H1 (cell line): Measurements from ENCODE around the gene PREB. TPM values are rescaled to one million over a fixed set of nuclear protein-coding genes. Genes with fewer than 3 reads are reported as not detected.

Source experiments
- CTCF ChIA-PET: fragments of 300-600 bp; sonication (Branson Sonifier 250); formaldehyde crosslinking; loops from one replicate; lab custom pipeline; 2021; ENCODE audit not compliant: partially characterized antibody; lab: Charles Lee
- POLR2A ChIA-PET: fragments of 300-600 bp; sonication (Branson Sonifier 250); formaldehyde crosslinking; loops from one replicate; lab custom pipeline; 2021; ENCODE audit warnings: inconsistent platforms; ENCODE audit not compliant: partially characterized antibody; lab: Charles Lee
- DNase-seq, 2 experiments: peaks; one replicate each; pipeline versions ENCODE4 v3.0.0 to v3.0.0-alpha.2; 2010 to 2022; ENCODE audit warnings: low spot score in 2 of 2, low read depth in 1 of 2, mixed read lengths in 1 of 2
- FAIRE-seq: peaks from 2 replicates; lab custom pipeline; 2011; peaks lifted over from hg19 to GRCh38; lab: Jason Lieb, UNC
- H2AFZ ChIP-seq: 2 replicates; pipeline ENCODE4 v1.8.1; 2012; ENCODE audit warnings: low read length, inconsistent platforms
- H2AK5ac ChIP-seq: 2 replicates; pipeline ENCODE4 v1.6.1; 2013; ENCODE audit warnings: low read depth, low read length
- H2BK120ac ChIP-seq: replicated peaks from 2 replicates; pipeline ENCODE3; 2013; ENCODE audit warnings: low read depth, low read length, inconsistent platforms
- H2BK12ac ChIP-seq: 2 replicates; pipeline ENCODE4 v1.6.1; 2013; ENCODE audit warnings: low read depth, low read length
- H2BK15ac ChIP-seq: 2 replicates; pipeline ENCODE4 v1.6.1; 2013; ENCODE audit warnings: low read length
- H2BK20ac ChIP-seq: 2 replicates; pipeline ENCODE4 v1.6.1; 2013; ENCODE audit warnings: low read length
- H2BK5ac ChIP-seq: 2 replicates; pipeline ENCODE4 v1.6.1; 2013; ENCODE audit warnings: low read depth, low read length
- H3K14ac ChIP-seq: 2 replicates; pipeline ENCODE4 v1.6.1; 2013; ENCODE audit warnings: inconsistent platforms; ENCODE audit not compliant: insufficient read length
- H3K18ac ChIP-seq: 2 replicates; pipeline ENCODE4 v1.6.1; 2013; ENCODE audit warnings: low read length; ENCODE audit errors: extremely low read depth
- H3K23ac ChIP-seq: 2 replicates; pipeline ENCODE4 v1.6.1; 2013; ENCODE audit warnings: inconsistent platforms; ENCODE audit not compliant: insufficient read length
- H3K23me2 ChIP-seq: 2 replicates; pipeline ENCODE4 v1.6.1; 2013; ENCODE audit warnings: low read depth, low read length
- H3K27ac ChIP-seq: 2 replicates; pipeline ENCODE4 v1.6.1; 2011; ENCODE audit warnings: low read depth, low read length, inconsistent platforms
- H3K27me3 ChIP-seq, 4 experiments: replicated peaks in 1 of 4; 1 replicate in 1 of 4; 2 replicates in 3 of 4; pipeline versions ENCODE4 v1.6.1 to v1.8.1; 2011 to 2013; ENCODE audit warnings: low read length in 3 of 4, mild to moderate bottlenecking in 3 of 4, inconsistent platforms in 2 of 4, mixed read lengths in 2 of 4, moderate library complexity in 1 of 4; ENCODE audit not compliant: control insufficient read depth in 3 of 4, insufficient read depth in 3 of 4; ENCODE audit errors: extremely low read depth in 1 of 4
- H3K36me3 ChIP-seq, 4 experiments: 2 replicates each; pipeline versions ENCODE4 v1.6.1 to v1.8.1; 2011 to 2013; ENCODE audit warnings: mild to moderate bottlenecking in 4 of 4, low read length in 3 of 4, moderate library complexity in 2 of 4, control low read depth in 1 of 4, inconsistent platforms in 1 of 4; ENCODE audit not compliant: insufficient read depth in 4 of 4, control insufficient read depth in 2 of 4
- H3K4ac ChIP-seq: replicated peaks from 2 replicates; pipeline ENCODE3; 2013; ENCODE audit warnings: low read length, low read depth, mixed read lengths, inconsistent platforms; ENCODE audit not compliant: insufficient read length
- H3K4me1 ChIP-seq, 4 experiments: replicated peaks in 1 of 4; 1 replicate in 1 of 4; 2 replicates in 3 of 4; pipeline versions ENCODE4 v1.6.1 to v1.8.1; 2011 to 2013; ENCODE audit warnings: low read length in 3 of 4, inconsistent platforms in 2 of 4, mixed read lengths in 1 of 4; ENCODE audit not compliant: insufficient read depth in 4 of 4, control insufficient read depth in 3 of 4
- H3K4me2 ChIP-seq, 2 experiments: 2 replicates each; pipeline versions ENCODE4 v1.6.1 to v1.8.1; 2011 to 2013; ENCODE audit warnings: low read depth in 2 of 2, low read length in 2 of 2, control low read depth in 1 of 2, inconsistent platforms in 1 of 2, mild to moderate bottlenecking in 1 of 2; ENCODE audit not compliant: insufficient read depth in 1 of 2
- H3K4me3 ChIP-seq, 4 experiments: fragments of 200-600, 300-600 bp in 1 of 4; sonication (generic), shearing (Covaris generic), sonication (Bioruptor Twin) in 1 of 4; 2 replicates each; pipeline versions ENCODE4 v1.5.1 to v1.8.1; 2011 to 2016; ENCODE audit warnings: low read length in 4 of 4, low read depth in 3 of 4, control low read depth in 2 of 4, inconsistent platforms in 2 of 4, mild to moderate bottlenecking in 2 of 4, mixed read lengths in 1 of 4, moderate library complexity in 1 of 4; ENCODE audit not compliant: insufficient read depth in 2 of 4; ENCODE audit errors: extremely low read depth in 1 of 4
- H3K56ac ChIP-seq: replicated peaks from 2 replicates; pipeline ENCODE3; 2013; ENCODE audit warnings: low read depth, mild to moderate bottlenecking, mixed read lengths, low read length, inconsistent platforms; ENCODE audit not compliant: insufficient read length
- H3K79me1 ChIP-seq: 2 replicates; pipeline ENCODE4 v1.6.1; 2013; ENCODE audit warnings: low read depth, low read length, control low read depth
- H3K79me2 ChIP-seq, 2 experiments: 2 replicates each; pipeline versions ENCODE4 v1.6.1 to v1.8.1; 2012 to 2013; ENCODE audit warnings: low read length in 2 of 2, mild to moderate bottlenecking in 2 of 2, inconsistent platforms in 1 of 2; ENCODE audit not compliant: insufficient read depth in 2 of 2, control insufficient read depth in 1 of 2
- H3K9ac ChIP-seq, 4 experiments: replicated peaks in 1 of 4; 1 replicate in 1 of 4; 2 replicates in 3 of 4; pipeline versions ENCODE4 v1.6.1 to v1.8.1; 2011 to 2013; ENCODE audit warnings: low read depth in 3 of 4, low read length in 3 of 4, control low read depth in 2 of 4, mild to moderate bottlenecking in 2 of 4, moderate library complexity in 2 of 4, inconsistent platforms in 1 of 4; ENCODE audit errors: extremely low read depth in 1 of 4
- H3K9me3 ChIP-seq, 2 experiments: 2 replicates each; pipeline versions ENCODE4 v1.6.1 to v1.8.1; 2012 to 2013; ENCODE audit warnings: mild to moderate bottlenecking in 2 of 2, moderate library complexity in 2 of 2, control low read depth in 1 of 2, inconsistent platforms in 1 of 2, low read depth in 1 of 2, low read length in 1 of 2, mixed read lengths in 1 of 2; ENCODE audit not compliant: insufficient read depth in 2 of 2
- H4K20me1 ChIP-seq, 2 experiments: replicated peaks in 1 of 2; 2 replicates each; pipeline versions ENCODE3 to v1.8.1; 2011 to 2013; ENCODE audit warnings: inconsistent platforms in 2 of 2, low read length in 2 of 2, mild to moderate bottlenecking in 1 of 2; ENCODE audit not compliant: insufficient read depth in 2 of 2, control insufficient read depth in 1 of 2
- H4K5ac ChIP-seq: 2 replicates; pipeline ENCODE4 v1.6.1; 2013; ENCODE audit warnings: low read length, low read depth, mixed read lengths, inconsistent platforms; ENCODE audit not compliant: insufficient read length
- H4K8ac ChIP-seq: 2 replicates; pipeline ENCODE4 v1.8.0; 2013; ENCODE audit warnings: mild to moderate bottlenecking, moderate library complexity, low read length, inconsistent platforms; ENCODE audit not compliant: insufficient read depth; ENCODE audit errors: extremely low read depth
- H4K91ac ChIP-seq: replicated peaks from 2 replicates; pipeline ENCODE3; 2013; ENCODE audit warnings: low read length, mixed read lengths, inconsistent platforms; ENCODE audit not compliant: insufficient read length
- BRCA1 ChIP-seq: IDR thresholded peaks from 2 replicates; pipeline ENCODE4 v1.6.1; 2012; ENCODE audit warnings: low read depth, low read length, improper control_type of control experiment
- CEBPB ChIP-seq: IDR thresholded peaks from 2 replicates; pipeline ENCODE4 v1.6.1; 2012; ENCODE audit warnings: low read depth, low read length
- CHD1 ChIP-seq: IDR thresholded peaks from 2 replicates; pipeline ENCODE4 v1.6.1; 2012; ENCODE audit warnings: low read depth, low read length, improper control_type of control experiment
- CTCF ChIP-seq, 3 experiments: IDR thresholded peaks; 1 replicate in 2 of 3; 2 replicates in 1 of 3; pipeline versions ENCODE4 v1.5.1 to v1.6.1; 2011; ENCODE audit warnings: low read length in 3 of 3, mild to moderate bottlenecking in 3 of 3, inconsistent platforms in 2 of 3, low read depth in 1 of 3, moderate library complexity in 1 of 3; ENCODE audit not compliant: insufficient read depth in 1 of 3; ENCODE audit errors: control extremely low read depth in 1 of 3
- EZH2 ChIP-seq: fragments of 200-600 bp; sonication (generic); IDR thresholded peaks from 2 replicates; pipeline ENCODE4 v1.7.1; 2012; ENCODE audit warnings: low read depth, mild to moderate bottlenecking, moderate library complexity, low read length, inconsistent platforms; ENCODE audit not compliant: severe bottlenecking
- FOSL1 ChIP-seq: IDR thresholded peaks from 2 replicates; pipeline ENCODE4 v1.6.1; 2011; ENCODE audit warnings: mild to moderate bottlenecking, low read depth, low read length, moderate library complexity; ENCODE audit not compliant: insufficient read depth
- HDAC2 ChIP-seq, 2 experiments: fragments of 300-600 bp in 1 of 2; sonication (generic) in 1 of 2; IDR thresholded peaks; 2 replicates each; pipeline ENCODE4 v1.6.1; 2011 to 2012; ENCODE audit warnings: low read depth in 2 of 2, low read length in 2 of 2, mild to moderate bottlenecking in 2 of 2, moderate library complexity in 2 of 2, borderline replicate concordance in 1 of 2, inconsistent platforms in 1 of 2
- JUND ChIP-seq: IDR thresholded peaks from 2 replicates; pipeline ENCODE4 v1.6.1; 2011; ENCODE audit warnings: mild to moderate bottlenecking, improper control_type of control experiment, low read length
- RFX5 ChIP-seq: IDR thresholded peaks from 2 replicates; pipeline ENCODE4 v1.6.1; 2011; ENCODE audit warnings: low read depth, low read length, improper control_type of control experiment, borderline replicate concordance
- SAP30 ChIP-seq: fragments of 300-600 bp; sonication (generic); IDR thresholded peaks from 2 replicates; pipeline ENCODE4 v1.7.1; 2012; ENCODE audit warnings: low read length, moderate library complexity, mild to moderate bottlenecking, inconsistent platforms; ENCODE audit not compliant: insufficient read depth, insufficient replicate concordance
- SIRT6 ChIP-seq: IDR thresholded peaks from one replicate; pipeline ENCODE4 v1.7.1; 2012; ENCODE audit warnings: low read length, inconsistent platforms
- WGBS, 2 experiments: shearing (Covaris generic) in 1 of 2; methylation state at CpG; one replicate each; pipeline versions ENCODE4 v1.1.6 to v1.1.7; 2013 to 2015; ENCODE audit warnings: low lambda C conversion rate in 2 of 2, mixed read lengths in 2 of 2, inconsistent platforms in 1 of 2, low coverage in 1 of 2, missing lambda C conversion rate in 1 of 2; ENCODE audit not compliant: insufficient replicate concordance in 2 of 2, insufficient coverage in 1 of 2, insufficient read length in 1 of 2; ENCODE audit errors: extremely low coverage in 1 of 2, missing lambda C conversion rate in 1 of 2; 5-methylcytosine and 5-hydroxymethylcytosine counted together
- polyA plus RNA-seq, 7 experiments: library from polyadenylated mRNA; depleted of rRNA in 3 of 7; stranded (reverse) in 5 of 7; unstranded in 2 of 7; fragments of >200 nt in 5 of 7; fragments of 200-250 nt in 2 of 7; gene quantifications; 1 replicate in 5 of 7; 2 replicates in 1 of 7; 4 replicates in 1 of 7; pipeline versions ENCODE4 v1.2.1 to v1.2.3, GENCODE V29; 2011 to 2013; ENCODE audit warnings: missing spikeins in 2 of 7, mixed read lengths in 2 of 7
- total RNA-seq: library from RNA; stranded (reverse); fragmentation: NEBNext Ultra II Directional; extraction: Animal tissue kit (Norgen Biotek cat#: 25700); gene quantifications from 2 replicates; pipeline ENCODE4 v1.2.1, GENCODE V29; 2021

The PREB gene
- total and polyA plus RNA-seq, 2 of the 8 experiments (the other 6 are each of a cell fraction or from before 2014, with no cell fraction given): 54.1 to 72.2 TPM

GRCh38 chr2:27097341-27097740 lies 37.1 kb downstream of the PREB start:
- peaks cover 0 to 3% of the 10 kb centered on the region in 2 experiments for H4K20me1 ChIP-seq
- H3K56ac ChIP-seq: no peak overlapping the region
- H2BK15ac ChIP-seq: no peak overlapping the region
- H3K27me3 ChIP-seq: no peaks in the 10 kb centered on the region
- H3K9me3 ChIP-seq: no peaks in the 10 kb centered on the region
- no peak overlapping the region for H3K9ac ChIP-seq
- no peak overlapping the region for H4K5ac ChIP-seq
- no peak overlapping the region for H3K4ac ChIP-seq
- H3K36me3 ChIP-seq: no peaks in the 10 kb centered on the region
- POLR2A ChIA-PET: interaction anchor here (0.8 to 3.4 kb wide), 8 partner anchors 10 to 137 kb away, joined by 3 to 10 read pairs (median 4); partner anchors contain the start of genes ABHD1, KHK and PREB
- no peak overlapping the region for H3K27ac ChIP-seq
- no peak overlapping the region for H2BK5ac ChIP-seq
- no peaks in the 10 kb centered on the region for H3K23me2 ChIP-seq
- no peaks in the 10 kb centered on the region; the same call in 1 of the 2 replicates for H3K79me1 ChIP-seq
- H3K4me2 ChIP-seq: no peak overlapping the region
- H2BK20ac ChIP-seq: no peak overlapping the region
- no peak overlapping the region for H4K91ac ChIP-seq
- H2BK120ac ChIP-seq: no peak overlapping the region
- H3K14ac ChIP-seq: no peak overlapping the region
- H3K79me2 ChIP-seq: no peaks in the 10 kb centered on the region
- no peak overlapping the region for H2AFZ ChIP-seq
- H3K4me3 ChIP-seq: no peak overlapping the region
- no peak overlapping the region for H3K23ac ChIP-seq
- no peak overlapping the region for H2AK5ac ChIP-seq
- 87% methylated on average over 14 of the region's 14 CpGs; no CpG with 5 or more reads in 1 of the 2 experiments for WGBS, 2 experiments
- H4K8ac ChIP-seq: no peak overlapping the region
- DNase-seq (no peak), FAIRE-seq (no peak)
- CTCF ChIA-PET: interaction anchor here (0.6 to 12.7 kb wide), 23 partner anchors 8 to 206 kb away, joined by 3 to 120 read pairs (median 5); partner anchors contain the start of genes KHK, PREB, SLC30A3 and TMEM214
- H2BK12ac ChIP-seq: no peak overlapping the region
- H3K4me1 ChIP-seq: peaks cover 0 to 2% (median under 1%) of the 10 kb centered on the region in 4 experiments; a peak in 2 of 7 replicates
- no peak overlapping the region for H3K18ac ChIP-seq
- TF ChIP-seq FOSL1 (no peak), CHD1 (no peak), CTCF (IDR thresholded peaks at IDR 0.05; ENCODE audit: control extremely low read depth in 1 of 3, insufficient read depth in 1 of 3, low read depth in 1 of 3, low read length in 3 of 3) (no peak), EZH2 (no peak), JUND (no peak), CEBPB (no peak), RFX5 (no peak), HDAC2 (IDR thresholded peaks at IDR 0.05; ENCODE audit: borderline replicate concordance in 1 of 2, low read depth in 2 of 2, low read length in 2 of 2) (no peak), SAP30 (no peak), BRCA1 (no peak), SIRT6 (no peak)
